Measurements from ENCODE around the gene A3GALT2. TPM values are rescaled to one million over a fixed set of nuclear protein-coding genes. Genes with fewer than 3 reads are reported as not detected.

The A3GALT2 gene
- total RNA-seq, 1 donor from 2014 or later, result not detected

- TF ChIP-seq CTCF (IDR thresholded peaks at IDR 0.05; ENCODE audit: insufficient read depth, low read length, poor library complexity, severe bottlenecking), result no peak
- Histone ChIP-seq H3K36me3 (ENCODE audit: control insufficient read depth, insufficient read depth, low read length) (peaks cover 8% of the 10 kb centered on the region), H3K4me3 (ENCODE audit: low read depth, low read length) (no peak overlapping the region), H3K27me3 (ENCODE audit: control insufficient read depth, insufficient read depth, low read length) (no peaks in the 10 kb centered on the region)
- no peak for DNase-seq (ENCODE audit: low read depth)
Observed at GRCh38 chr1:33331444-33332356, 10.8 kb upstream of the A3GALT2 start.

GRCh38 chr1:33330906-33331305 lies 10.0 kb upstream of the A3GALT2 start:
- Histone ChIP-seq H3K4me3 (ENCODE audit: low read depth, low read length) (no peak overlapping the region), H3K36me3 (ENCODE audit: control insufficient read depth, insufficient read depth, low read length) (peaks cover 8% of the 10 kb centered on the region), H3K27me3 (ENCODE audit: control insufficient read depth, insufficient read depth, low read length) (no peaks in the 10 kb centered on the region)
- no peak for DNase-seq (ENCODE audit: low read depth)
- TF ChIP-seq CTCF (IDR thresholded peaks at IDR 0.05; ENCODE audit: insufficient read depth, low read length, poor library complexity, severe bottlenecking), result no peak

- Histone ChIP-seq H3K4me3 (ENCODE audit: low read depth, low read length) (no peak overlapping the region), H3K27me3 (ENCODE audit: control insufficient read depth, insufficient read depth, low read length) (no peaks in the 10 kb centered on the region), H3K36me3 (ENCODE audit: control insufficient read depth, insufficient read depth, low read length) (peaks cover 8% of the 10 kb centered on the region)
- no peak for DNase-seq (ENCODE audit: low read depth)
- TF ChIP-seq CTCF (IDR thresholded peaks at IDR 0.05; ENCODE audit: insufficient read depth, low read length, poor library complexity, severe bottlenecking), result no peak
Observed at GRCh38 chr1:33330361-33330890, 9.5 kb upstream of the A3GALT2 start.

GRCh38 chr1:33329600-33330305 lies 8.9 kb upstream of the A3GALT2 start:
- H3K27me3 ChIP-seq (ENCODE audit: control insufficient read depth, insufficient read depth, low read length), result no peaks in the 10 kb centered on the region
- H3K36me3 ChIP-seq (ENCODE audit: control insufficient read depth, insufficient read depth, low read length), result peaks cover 9% of the 10 kb centered on the region
- no peak for DNase-seq (ENCODE audit: low read depth)
- no peak overlapping the region for H3K4me3 ChIP-seq (ENCODE audit: low read depth, low read length)
- TF ChIP-seq CTCF (IDR thresholded peaks at IDR 0.05; ENCODE audit: insufficient read depth, low read length, poor library complexity, severe bottlenecking), result no peak

GRCh38 chr1:33328817-33329216 lies 7.9 kb upstream of the A3GALT2 start:
- DNase-seq (ENCODE audit: low read depth), result no peak
- peaks cover 16% of the 10 kb centered on the region for H3K36me3 ChIP-seq (ENCODE audit: control insufficient read depth, insufficient read depth, low read length)
- TF ChIP-seq CTCF (IDR thresholded peaks at IDR 0.05; ENCODE audit: insufficient read depth, low read length, poor library complexity, severe bottlenecking), result no peak

More at GRCh38 chr1:33328817-33329216, 7.9 kb upstream of the A3GALT2 start:
- no peak overlapping the region for H3K4me3 ChIP-seq (ENCODE audit: low read depth, low read length)
- H3K27me3 ChIP-seq (ENCODE audit: control insufficient read depth, insufficient read depth, low read length), result no peaks in the 10 kb centered on the region
